Esophagus muscularis mucosa (tissue), 3 donors: Measurements from ENCODE around the gene LDB3.

Experiments
- CTCF ChIP-seq, 3 experiments: fragments of 200-600 bp in 2 of 3; fragments of 450-650 bp in 1 of 3; sonication (generic) in 2 of 3; IDR thresholded peaks; one replicate each; pipeline ENCODE4 v1.5.1; 2017 to 2019; ENCODE audit warnings: antibody characterized with exemption in 3 of 3, mild to moderate bottlenecking in 2 of 3, moderate library complexity in 1 of 3
- EP300 ChIP-seq: sonication (generic); formaldehyde crosslinking; IDR thresholded peaks from one replicate; pipeline ENCODE4 v1.6.1; 2017; ENCODE audit warnings: antibody characterized with exemption

GRCh38 chr10:86646933-86647332 is 21.4 kb upstream of the LDB3 start:
- TF ChIP-seq EP300: no peak
- no peak for TF ChIP-seq CTCF (IDR thresholded peaks at IDR 0.05)
